Lung (tissue), 12 donors: ENCODE data around the gene CCNB3. TPM values are rescaled to one million over a fixed set of nuclear protein-coding genes. Genes with fewer than 3 reads are reported as not detected.

Source experiments
- ATAC-seq: fragments of 200-7000 bp; cut with Tn5 transposase; one replicate; pipeline ENCODE4 v1.9.1; 2020; ENCODE audit warnings: moderate number of reproducible peaks; ENCODE audit not compliant: insufficient read depth, low FRiP score
- DNase-seq, 3 donors: peaks; one replicate each; pipeline ENCODE4 v3.0.0-alpha.2; 2013 to 2017
- H3K27ac ChIP-seq, 2 donors: one replicate each; pipeline ENCODE4 v1.5.1; 2013; ENCODE audit warnings: mild to moderate bottlenecking in 2 of 2, moderate library complexity in 2 of 2, control low read depth in 1 of 2, inconsistent platforms in 1 of 2, low read depth in 1 of 2, low read length in 1 of 2
- H3K27me3 ChIP-seq, 3 donors: one replicate each; pipeline ENCODE4 v1.5.1; 2013; ENCODE audit warnings: low read length in 2 of 3; ENCODE audit not compliant: control insufficient read depth in 3 of 3, insufficient read depth in 3 of 3
- H3K36me3 ChIP-seq, 4 donors: one replicate each; pipeline ENCODE4 v1.5.1; 2013; ENCODE audit warnings: low read length in 4 of 4, mild to moderate bottlenecking in 1 of 4, moderate library complexity in 1 of 4; ENCODE audit not compliant: control insufficient read depth in 4 of 4, insufficient read depth in 4 of 4
- H3K4me1 ChIP-seq, 5 donors: one replicate each; pipeline ENCODE4 v1.5.1; 2013; ENCODE audit warnings: low read length in 5 of 5, mild to moderate bottlenecking in 2 of 5, moderate library complexity in 1 of 5; ENCODE audit not compliant: control insufficient read depth in 5 of 5, insufficient read depth in 5 of 5
- H3K4me3 ChIP-seq: one replicate; pipeline ENCODE4 v1.5.1; 2013; ENCODE audit warnings: mild to moderate bottlenecking, control low read depth, moderate library complexity
- H3K9ac ChIP-seq, 2 donors: one replicate each; pipeline ENCODE4 v1.5.1; 2013; ENCODE audit warnings: low read length in 2 of 2, control low read depth in 1 of 2; ENCODE audit not compliant: insufficient read depth in 1 of 2
- H3K9me3 ChIP-seq, 4 donors: one replicate each; pipeline ENCODE4 v1.5.1; 2013; ENCODE audit warnings: low read length in 3 of 4, mild to moderate bottlenecking in 1 of 4, moderate library complexity in 1 of 4; ENCODE audit not compliant: control insufficient read depth in 4 of 4, insufficient read depth in 3 of 4
- CTCF ChIP-seq: IDR thresholded peaks from 2 replicates; pipeline ENCODE4 v1.5.1; 2012; ENCODE audit warnings: mild to moderate bottlenecking; ENCODE audit errors: control extremely low read depth, extremely low read depth
- WGBS, 2 donors: extraction: QIAGEN DNeasy Blood & Tissue Kit; methylation state at CpG; one replicate each; pipeline ENCODE4 v1.1.7; 2013; 5-methylcytosine and 5-hydroxymethylcytosine counted together
- polyA plus RNA-seq, 2 donors: library from polyadenylated mRNA; stranded (reverse); fragments of 200-250 nt; gene quantifications; one replicate each; pipeline ENCODE4 v1.2.1, GENCODE V29; 2013
- total RNA-seq, 2 donors: library from RNA; depleted of rRNA in 1 of 2; stranded (reverse); fragments of >200 nt in 1 of 2; gene quantifications; one replicate each; pipeline ENCODE4 v1.2.1, GENCODE V29; 2014 to 2021
- donor health status: control.
- donor health status: control.
- donor health status: Bipolar disorder and iron deficiency.
- donor health status: healthy.
- donor health status: DM: yes; HTN: yes; CAD: no.

The CCNB3 gene
- total and polyA plus RNA-seq, 4 donors = 0.49 to 1.3 (median 0.59) TPM

- Histone ChIP-seq H3K4me3 (no peak overlapping the region), H3K27ac (peak overlapping the region in 1 of 2 donors; percentile 33), H3K27me3 (peaks cover 2 to 9% (median 4%) of the 10 kb centered on the region in 3 donors)
Measured at GRCh38 chrX:50188859-50189600, 15.5 kb upstream of the CCNB3 start.

GRCh38 chrX:50198348-50198747 is 6.2 kb upstream of the CCNB3 start:
- TF ChIP-seq CTCF = no peak
- Histone ChIP-seq H3K4me1 (peaks cover 0 to under 1% (median 0%) of the 10 kb centered on the region in 5 donors), H3K9ac (no peak overlapping the region), H3K27ac (no peak overlapping the region), H3K36me3 (no peaks in the 10 kb centered on the region), H3K9me3 (no peaks in the 10 kb centered on the region), H3K4me3 (no peak overlapping the region), H3K27me3 (peaks cover 0 to 13% (median 5%) of the 10 kb centered on the region in 3 donors)
- 76 to 89% methylated on average over 4 of the region's 4 CpGs for WGBS, 2 donors
- DNase-seq = no peak
- no peak for ATAC-seq

More at GRCh38 chrX:50188859-50189600, 15.5 kb upstream of the CCNB3 start:
- TF ChIP-seq CTCF = no peak
- ATAC-seq (no peak), DNase-seq (peak in 2 of 3 donors; percentile 14 to 16)
- Histone ChIP-seq H3K9me3 (no peaks in the 10 kb centered on the region), H3K9ac (no peak overlapping the region), H3K4me1 (no peaks in the 10 kb centered on the region), H3K36me3 (no peaks in the 10 kb centered on the region)
- 48 to 69% methylated on average over 9 of the region's 9 CpGs for WGBS, 2 donors

GRCh38 chrX:50200907-50201306 is 3.7 kb upstream of the CCNB3 start, which contains the start of gene AKAP4:
TSS of gene AKAP4 (minus strand) at chrX:50201007. CDS start at chrX:50200889, 118 bp downstream.
- no peak for ATAC-seq
- H3K36me3 ChIP-seq = no peaks in the 10 kb centered on the region
- H3K4me3 ChIP-seq = no peak within 1 kb of the TSS
- 76 to 85% methylated on average over 1 of the region's 1 CpG for WGBS, 2 donors
- H3K9me3 ChIP-seq = no peaks in the 10 kb centered on the region
- H3K27ac ChIP-seq = no peak within 1 kb of the TSS
- H3K4me1 ChIP-seq = peaks cover 0 to 7% (median 0%) of the 10 kb centered on the region in 5 donors
- H3K27me3 ChIP-seq = peaks cover 0 to 13% (median 5%) of the 10 kb centered on the region in 3 donors
- H3K9ac ChIP-seq = no peak within 1 kb of the TSS
- no peak for DNase-seq
- no peak for TF ChIP-seq CTCF
